Epithelial cell of esophagus (primary cell): ENCODE measurements around the gene AGL.

Experiments used
- DNase-seq: peaks from one replicate; pipeline ENCODE4 v3.0.0; 2010; ENCODE audit warnings: low read depth
- H3K4me3 ChIP-seq: 2 replicates; pipeline ENCODE4 v1.5.1; 2011; ENCODE audit warnings: mild to moderate bottlenecking, low read length, control low read depth
- TF ChIP-seq, protein P1 (sequence below): IDR thresholded peaks from 2 replicates; pipeline ENCODE4 v1.5.1; 2011; ENCODE audit warnings: low read depth, mild to moderate bottlenecking, low read length, control low read depth, inconsistent platforms; ENCODE audit not compliant: insufficient read depth; ENCODE audit errors: missing control alignments

Gene AGL

DNA sequence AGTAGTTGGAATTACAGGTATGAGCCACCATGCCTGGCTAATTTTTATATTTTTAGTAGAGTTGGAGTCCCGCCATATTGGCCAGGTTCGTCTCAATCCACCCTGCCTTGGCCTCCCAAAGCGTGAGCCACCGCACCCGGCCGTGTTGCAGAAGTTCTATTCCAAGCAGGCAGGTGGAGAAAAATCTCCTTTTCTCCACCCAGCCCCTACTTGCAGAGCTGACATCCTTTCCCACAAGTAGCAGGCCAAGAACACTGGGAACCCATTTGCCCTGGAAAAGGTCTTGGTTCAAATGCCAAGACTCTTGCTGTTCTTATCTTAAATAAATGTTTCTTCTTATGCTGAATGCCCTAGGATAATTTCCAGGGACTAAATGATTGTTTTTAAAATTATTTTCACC, 17.5 kb downstream of the AGL start:
- TF ChIP-seq, protein P1, sequence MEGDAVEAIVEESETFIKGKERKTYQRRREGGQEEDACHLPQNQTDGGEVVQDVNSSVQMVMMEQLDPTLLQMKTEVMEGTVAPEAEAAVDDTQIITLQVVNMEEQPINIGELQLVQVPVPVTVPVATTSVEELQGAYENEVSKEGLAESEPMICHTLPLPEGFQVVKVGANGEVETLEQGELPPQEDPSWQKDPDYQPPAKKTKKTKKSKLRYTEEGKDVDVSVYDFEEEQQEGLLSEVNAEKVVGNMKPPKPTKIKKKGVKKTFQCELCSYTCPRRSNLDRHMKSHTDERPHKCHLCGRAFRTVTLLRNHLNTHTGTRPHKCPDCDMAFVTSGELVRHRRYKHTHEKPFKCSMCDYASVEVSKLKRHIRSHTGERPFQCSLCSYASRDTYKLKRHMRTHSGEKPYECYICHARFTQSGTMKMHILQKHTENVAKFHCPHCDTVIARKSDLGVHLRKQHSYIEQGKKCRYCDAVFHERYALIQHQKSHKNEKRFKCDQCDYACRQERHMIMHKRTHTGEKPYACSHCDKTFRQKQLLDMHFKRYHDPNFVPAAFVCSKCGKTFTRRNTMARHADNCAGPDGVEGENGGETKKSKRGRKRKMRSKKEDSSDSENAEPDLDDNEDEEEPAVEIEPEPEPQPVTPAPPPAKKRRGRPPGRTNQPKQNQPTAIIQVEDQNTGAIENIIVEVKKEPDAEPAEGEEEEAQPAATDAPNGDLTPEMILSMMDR = no peak
- H3K4me3 ChIP-seq = no peak overlapping the region
- no peak for DNase-seq

GRCh38 chr1:99869304-99869703, 19.1 kb downstream of the AGL start:
- TF ChIP-seq, protein P1 = no peak
- no peak for DNase-seq
- no peak overlapping the region for H3K4me3 ChIP-seq

DNA sequence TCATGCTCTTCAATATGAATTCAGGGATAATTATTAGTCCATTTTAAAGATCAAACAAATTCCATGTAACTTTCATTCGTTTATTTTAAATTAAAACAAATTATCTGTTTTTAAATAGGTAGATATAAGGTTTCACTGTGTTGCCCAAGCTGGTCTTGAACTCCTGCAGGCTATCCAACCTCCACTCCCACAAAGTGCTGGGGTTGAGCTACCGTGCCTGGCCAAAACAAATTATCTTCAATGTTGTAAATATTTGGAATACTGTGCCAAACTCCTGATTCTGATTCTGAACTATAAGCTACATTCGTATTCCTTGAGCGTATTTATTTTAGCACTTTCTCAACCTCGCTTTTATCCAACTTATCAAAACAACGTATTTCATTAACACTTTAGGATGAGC, 19.6 kb downstream of the AGL start:
- TF ChIP-seq, protein P1 = no peak
- DNase-seq = no peak
- no peak overlapping the region for H3K4me3 ChIP-seq

DNA sequence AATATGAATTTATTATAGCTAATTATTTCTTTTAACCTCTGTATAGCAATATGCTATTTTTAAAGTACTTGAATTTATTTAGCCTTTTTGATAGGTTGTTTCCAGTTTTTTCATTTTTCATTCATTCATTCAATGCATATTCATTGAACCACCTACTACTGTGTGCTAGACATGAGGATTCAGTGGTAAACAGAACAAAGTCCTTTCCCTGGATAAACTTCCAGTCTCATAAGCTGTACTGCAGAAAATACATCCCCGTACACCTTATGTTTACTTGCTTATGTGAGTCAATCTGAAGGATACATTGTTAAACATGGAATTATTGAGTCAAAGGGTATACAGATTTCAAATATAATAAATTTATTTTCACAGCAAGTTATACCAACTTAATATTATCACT, 21.9 kb downstream of the AGL start:
- no peak overlapping the region for H3K4me3 ChIP-seq
- TF ChIP-seq, protein P1 = no peak
- no peak for DNase-seq

DNA sequence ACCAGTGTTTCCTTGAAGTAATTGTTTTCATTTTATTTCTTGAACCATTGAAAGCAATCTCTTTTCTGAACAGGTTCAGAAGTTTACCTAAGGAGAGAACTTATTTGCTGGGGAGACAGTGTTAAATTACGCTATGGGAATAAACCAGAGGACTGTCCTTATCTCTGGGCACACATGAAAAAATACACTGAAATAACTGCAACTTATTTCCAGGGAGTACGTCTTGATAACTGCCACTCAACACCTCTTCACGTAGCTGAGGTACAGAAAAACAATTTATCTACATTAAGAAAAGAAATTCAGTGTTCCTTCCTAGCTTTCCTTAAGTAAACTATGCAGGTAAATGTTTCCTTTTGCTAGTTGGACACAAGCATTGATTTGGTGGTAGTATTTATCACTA, 27.4 kb downstream of the AGL start:
- TF ChIP-seq, protein P1 = no peak
- DNase-seq = no peak
- H3K4me3 ChIP-seq = no peak overlapping the region

DNA sequence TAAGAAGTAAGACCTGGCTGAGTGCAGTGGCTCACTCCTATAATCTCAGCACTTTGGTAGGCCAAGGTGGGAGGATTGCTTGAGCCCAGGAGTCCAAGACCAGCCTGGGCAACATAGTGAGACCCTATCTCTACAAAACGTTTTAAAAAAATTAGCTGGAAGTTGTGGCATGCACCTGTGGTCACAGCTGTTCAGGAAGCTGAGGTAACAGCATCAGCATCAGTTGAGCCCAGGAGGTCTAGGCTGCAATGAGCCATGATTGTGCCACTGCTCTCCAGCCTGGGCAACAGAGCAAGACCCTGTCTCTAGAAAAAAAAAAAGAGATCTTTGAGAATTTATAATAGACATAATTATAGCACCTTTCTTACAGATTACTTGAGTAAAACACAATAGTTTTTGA, 36.0 kb downstream of the AGL start:
- H3K4me3 ChIP-seq = no peak overlapping the region
- TF ChIP-seq, protein P1 = no peak
- no peak for DNase-seq

- no peak overlapping the region for H3K4me3 ChIP-seq
- peak; percentile 40 for DNase-seq
- TF ChIP-seq, protein P1 = no peak
Measured at GRCh38 chr1:99886841-99887240, 36.7 kb downstream of the AGL start.
